ENCODE measurements around the gene INVS. TPM values are rescaled to one million over a fixed set of nuclear protein-coding genes. Genes with fewer than 3 reads are reported as not detected.

The INVS gene
- total and polyA plus RNA-seq, 2 of the 4 experiments (the other 2 are of a cell fraction): 9.2 to 33.5 TPM

GRCh38 chr9:100071271-100071670 is 27.8 kb upstream of the INVS start:
- CTCF ChIA-PET: no interaction called here

More at GRCh38 chr9:100071271-100071670, 27.8 kb upstream of the INVS start:
- H3K27ac ChIP-seq (ENCODE audit: insufficient read depth, low read length): no peak overlapping the region
- H4K20me1 ChIP-seq (ENCODE audit: insufficient read depth, low read length): peaks cover 20% of the 10 kb centered on the region
- no peaks in the 10 kb centered on the region for H3K27me3 ChIP-seq (ENCODE audit: control insufficient read depth, insufficient read depth, low read length)
- 0 out of 2 replicates have a peak overlapping the region, but pooled peaks have one; percentile 39 for H2AK5ac ChIP-seq (ENCODE audit: low read depth, low read length)
- H3K36me3 ChIP-seq (ENCODE audit: control insufficient read depth, insufficient read depth, low read length): no peaks in the 10 kb centered on the region
- BruUV-seq (replicated peaks): no TSS peak
- H3K23ac ChIP-seq (ENCODE audit: low read depth, low read length): no peak overlapping the region
- H4K5ac ChIP-seq (ENCODE audit: low read depth, low read length): no peak overlapping the region
- H2BK20ac ChIP-seq (ENCODE audit: low read depth, low read length): no peak overlapping the region
- no peak overlapping the region for H3K9ac ChIP-seq (ENCODE audit: low read depth, low read length)
- H2BK5ac ChIP-seq (ENCODE audit: low read depth, low read length, poor library complexity, severe bottlenecking): no peak overlapping the region
- no peak overlapping the region for H4K8ac ChIP-seq (ENCODE audit: low read depth in 2 of 2, low read length in 2 of 2)
- H2BK120ac ChIP-seq (ENCODE audit: low read depth, low read length): no peak overlapping the region
- no peak overlapping the region for H3K18ac ChIP-seq (ENCODE audit: low read depth, low read length)
- WGBS, 2 experiments (ENCODE audit: extremely low coverage in 2 of 2, insufficient read length in 1 of 2): no CpG with 5 or more reads among the region's 2 CpGs
- no peak overlapping the region for H2BK15ac ChIP-seq (ENCODE audit: low read depth, low read length)
- no peak overlapping the region for H3K56ac ChIP-seq (ENCODE audit: extremely low read depth, insufficient read depth, low read length)
- peaks cover 8% of the 10 kb centered on the region for H3K4me1 ChIP-seq (ENCODE audit: control insufficient read depth, insufficient read depth, low read length)
- POLR2A ChIA-PET (ENCODE audit: unreplicated experiment): no interaction called here
- no peak overlapping the region for H3K14ac ChIP-seq (replicated peaks; ENCODE audit: low read depth, low read length)
- H3K4me2 ChIP-seq (ENCODE audit: low read depth, low read length): no peak overlapping the region
- intact Hi-C loops (cut with micrococcal nuclease): no loop called here
- H3K9me3 ChIP-seq (ENCODE audit: control insufficient read depth, insufficient read depth, low read length): no peaks in the 10 kb centered on the region
- no peak overlapping the region for H4K91ac ChIP-seq (ENCODE audit: insufficient read depth, low read depth, low read length)
- peaks cover 26 to 45% of the 10 kb centered on the region in 2 experiments for H3K79me1 ChIP-seq (ENCODE audit: low read depth in 1 of 2, low read length in 2 of 2)
- in situ Hi-C loops (cut with MboI; ENCODE audit: low sequenced_read_pairs): no loop called here
- H3K9me1 ChIP-seq (ENCODE audit: insufficient read depth, low read length): no peaks in the 10 kb centered on the region
- no peak for ATAC-seq (ENCODE audit: low read depth)
- H3K4ac ChIP-seq (ENCODE audit: low read depth, low read length): no peak overlapping the region
- TF ChIP-seq MAFK (IDR thresholded peaks at IDR 0.05; ENCODE audit: low read depth, low read length): no peak
- no peak for DNase-seq
- H3K4me3 ChIP-seq (ENCODE audit: insufficient read depth, low read depth, low read length): no peak overlapping the region
- dilution Hi-C loops (cut with HindIII; ENCODE audit: low sequenced_read_pairs, unreplicated experiment): no loop called here
- H2AK9ac ChIP-seq (replicated peaks; ENCODE audit: low read depth, low read length, poor library complexity): no peak overlapping the region
- H2AFZ ChIP-seq (replicated peaks; ENCODE audit: low read length, poor library complexity): no peak overlapping the region
